Measurements from ENCODE around the gene KDELR1. TPM values are rescaled to one million over a fixed set of nuclear protein-coding genes. Genes with fewer than 3 reads are reported as not detected.

The KDELR1 gene
- total RNA-seq, 1 donor from 2014 or later = 152 TPM

GRCh38 chr19:48385461-48386087 is 5.8 kb downstream of the KDELR1 start:
- H3K27me3 ChIP-seq (ENCODE audit: control insufficient read depth, insufficient read depth, low read length) = no peaks in the 10 kb centered on the region
- no peak overlapping the region for H3K4me3 ChIP-seq (ENCODE audit: low read depth, low read length)
- no peak for DNase-seq (ENCODE audit: low read depth)
- peaks cover 4% of the 10 kb centered on the region for H3K36me3 ChIP-seq (ENCODE audit: control insufficient read depth, insufficient read depth, low read length)
- no peak for TF ChIP-seq CTCF (IDR thresholded peaks at IDR 0.05; ENCODE audit: insufficient read depth, low read length, poor library complexity, severe bottlenecking)

GRCh38 chr19:48382286-48382685 is 9.1 kb downstream of the KDELR1 start:
- no peak overlapping the region for H3K4me3 ChIP-seq (ENCODE audit: low read depth, low read length)
- H3K36me3 ChIP-seq (ENCODE audit: control insufficient read depth, insufficient read depth, low read length) = peaks cover 4% of the 10 kb centered on the region
- H3K27me3 ChIP-seq (ENCODE audit: control insufficient read depth, insufficient read depth, low read length) = no peaks in the 10 kb centered on the region
- TF ChIP-seq CTCF (IDR thresholded peaks at IDR 0.05; ENCODE audit: insufficient read depth, low read length, poor library complexity, severe bottlenecking) = no peak
- DNase-seq (ENCODE audit: low read depth) = no peak

GRCh38 chr19:48381178-48381950 is 10.0 kb downstream of the KDELR1 start:
- peaks cover 2% of the 10 kb centered on the region for H3K36me3 ChIP-seq (ENCODE audit: control insufficient read depth, insufficient read depth, low read length)
- TF ChIP-seq CTCF (IDR thresholded peaks at IDR 0.05; ENCODE audit: insufficient read depth, low read length, poor library complexity, severe bottlenecking) = no peak
- H3K4me3 ChIP-seq (ENCODE audit: low read depth, low read length) = no peak overlapping the region

GRCh38 chr19:48379058-48379457 is 12.3 kb downstream of the KDELR1 start:
- peaks cover 2% of the 10 kb centered on the region for H3K36me3 ChIP-seq (ENCODE audit: control insufficient read depth, insufficient read depth, low read length)
- DNase-seq (ENCODE audit: low read depth) = no peak
- no peak for TF ChIP-seq CTCF (IDR thresholded peaks at IDR 0.05; ENCODE audit: insufficient read depth, low read length, poor library complexity, severe bottlenecking)
- H3K27me3 ChIP-seq (ENCODE audit: control insufficient read depth, insufficient read depth, low read length) = no peaks in the 10 kb centered on the region
- H3K4me3 ChIP-seq (ENCODE audit: low read depth, low read length) = no peak overlapping the region

More at GRCh38 chr19:48381178-48381950, 10.0 kb downstream of the KDELR1 start:
- no peaks in the 10 kb centered on the region for H3K27me3 ChIP-seq (ENCODE audit: control insufficient read depth, insufficient read depth, low read length)
- DNase-seq (ENCODE audit: low read depth) = no peak

GRCh38 chr19:48378194-48378570 is 13.2 kb downstream of the KDELR1 start:
- no peak for DNase-seq (ENCODE audit: low read depth)

More at GRCh38 chr19:48378194-48378570, 13.2 kb downstream of the KDELR1 start:
- no peaks in the 10 kb centered on the region for H3K27me3 ChIP-seq (ENCODE audit: control insufficient read depth, insufficient read depth, low read length)
- peaks cover 1% of the 10 kb centered on the region for H3K36me3 ChIP-seq (ENCODE audit: control insufficient read depth, insufficient read depth, low read length)
- no peak for TF ChIP-seq CTCF (IDR thresholded peaks at IDR 0.05; ENCODE audit: insufficient read depth, low read length, poor library complexity, severe bottlenecking)
- H3K4me3 ChIP-seq (ENCODE audit: low read depth, low read length) = no peak overlapping the region

Measured in kidney epithelial cell (primary cell).